ENCODE data around the gene ZNF808. TPM values are rescaled to one million over a fixed set of nuclear protein-coding genes. Genes with fewer than 3 reads are reported as not detected.
A peak's percentile ranks its signal among the peaks of the same experiment; 100 is the strongest.
"Not testable (repeated sequence)": the region's sequence is repeated elsewhere in the genome, so short reads cannot be mapped to it uniquely, and the experiment has no call there.

ZNF808 gene
- total RNA-seq, 2 donors from 2014 or later, result 14.5 to 21.7 TPM

GRCh38 chr19:52599241-52599640 lies 71.8 kb downstream of the ZNF808 start:
- no peaks in the 10 kb centered on the region for H3K4me1 ChIP-seq (replicated peaks)
- H3K4me3 ChIP-seq, result no peak overlapping the region
- no peak for DNase-seq (ENCODE audit: low spot score)
- no peaks in the 10 kb centered on the region for H3K9me3 ChIP-seq
- H3K27ac ChIP-seq, result no peak overlapping the region
- TF ChIP-seq POLR2AphosphoS5 (IDR thresholded peaks at IDR 0.05), result no peak
- no peak for TF ChIP-seq POLR2A (IDR thresholded peaks at IDR 0.05)
- TF ChIP-seq CTCF (IDR thresholded peaks at IDR 0.05), result no peak
- no peaks in the 10 kb centered on the region for H3K36me3 ChIP-seq
- intact Hi-C loops (cut with DNase I), result no loop called here
- no peaks in the 10 kb centered on the region for H3K27me3 ChIP-seq (replicated peaks; ENCODE audit: insufficient read depth)
- WGBS, result 75% methylated on average over 3 of the region's 3 CpGs

GRCh38 chr19:52600639-52601024 lies 73.2 kb downstream of the ZNF808 start:
- 1% methylated on average over 15 of the region's 15 CpGs for WGBS
- H3K36me3 ChIP-seq, result no peaks in the 10 kb centered on the region
- intact Hi-C loops (cut with DNase I), result loop anchor here (5.0 kb wide), 1 partner anchor 92 kb away; no protein-coding TSS in a partner anchor
- TF ChIP-seq POLR2A (IDR thresholded peaks at IDR 0.05), result no peak
- TF ChIP-seq CTCF (IDR thresholded peaks at IDR 0.05), result no peak
- no peak for TF ChIP-seq POLR2AphosphoS5 (IDR thresholded peaks at IDR 0.05)
- H3K27ac ChIP-seq, result peak overlapping the region; percentile 67 to 75
- no peaks in the 10 kb centered on the region for H3K9me3 ChIP-seq
- no peaks in the 10 kb centered on the region for H3K27me3 ChIP-seq (replicated peaks; ENCODE audit: insufficient read depth)
- no peak for DNase-seq (ENCODE audit: low spot score)
- H3K4me1 ChIP-seq (replicated peaks), result no peaks in the 10 kb centered on the region
- H3K4me3 ChIP-seq, result peak overlapping the region; percentile 44 to 56

GRCh38 chr19:52601025-52601973 lies 73.8 kb downstream of the ZNF808 start:
- 0% methylated on average over 62 of the region's 62 CpGs for WGBS
- intact Hi-C loops (cut with DNase I), result loop anchor here (5.0 kb wide), 1 partner anchor 91 kb away; no protein-coding TSS in a partner anchor
- no peaks in the 10 kb centered on the region for H3K4me1 ChIP-seq (replicated peaks)
- peak overlapping the region; percentile 44 to 56 for H3K4me3 ChIP-seq
- peak overlapping the region; percentile 67 to 75 for H3K27ac ChIP-seq
- TF ChIP-seq POLR2AphosphoS5 (IDR thresholded peaks at IDR 0.05) (peak; percentile 86), POLR2A (IDR thresholded peaks at IDR 0.05) (peak; percentile 72), CTCF (IDR thresholded peaks at IDR 0.05) (peak in 3 of 4 experiments; percentile 27 to 48 (median 36))
- no peaks in the 10 kb centered on the region for H3K36me3 ChIP-seq
- H3K9me3 ChIP-seq, result no peaks in the 10 kb centered on the region
- DNase-seq (ENCODE audit: low spot score), result peak; percentile 93
- H3K27me3 ChIP-seq (replicated peaks; ENCODE audit: insufficient read depth), result no peaks in the 10 kb centered on the region

DNA sequence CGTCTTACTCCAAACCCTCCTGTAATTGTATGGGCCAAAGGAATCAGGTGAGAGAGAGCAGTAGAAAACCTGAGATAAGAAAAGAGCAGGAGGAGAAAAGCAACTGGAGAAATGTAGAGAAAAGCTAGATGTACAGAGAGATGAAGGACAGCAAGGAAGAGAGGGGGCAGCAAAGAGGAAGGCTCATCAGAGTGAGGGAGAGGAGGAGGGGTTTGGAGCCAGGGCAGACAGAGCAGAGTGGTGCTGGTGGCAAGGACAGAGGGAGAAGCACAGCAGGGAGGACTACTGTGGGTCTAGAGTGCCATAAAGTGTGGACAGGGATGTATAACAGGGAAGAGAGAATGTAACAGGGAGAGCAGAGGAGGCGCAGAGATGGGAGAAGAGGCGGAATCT lies 74.5 kb downstream of the ZNF808 start:
- Histone ChIP-seq H3K27ac (peak overlapping the region; percentile 67 to 75), H3K4me3 (peak overlapping the region; percentile 44 to 56)
- H3K27me3 ChIP-seq (replicated peaks; ENCODE audit: insufficient read depth); DNase-seq (ENCODE audit: low spot score); H3K4me1 ChIP-seq (replicated peaks); H3K36me3 ChIP-seq; H3K9me3 ChIP-seq: not testable (repeated sequence)
- 48% methylated on average over 3 of the region's 3 CpGs for WGBS
- TF ChIP-seq CTCF (IDR thresholded peaks at IDR 0.05), result peak in 2 of 4 experiments; percentile 21 to 35
- intact Hi-C loops (cut with DNase I), result loop anchor here (5.0 kb wide), 1 partner anchor 90 kb away; no protein-coding TSS in a partner anchor

Data from prostate gland (tissue), 2 donors.